H1 (cell line): ENCODE measurements around the gene TCEANC. TPM values are rescaled to one million over a fixed set of nuclear protein-coding genes. Genes with fewer than 3 reads are reported as not detected.

ENCODE experiments used
- ATF3 ChIP-seq: IDR thresholded peaks from 2 replicates; pipeline ENCODE4 v1.6.1; 2011; ENCODE audit warnings: low read depth, mild to moderate bottlenecking, low read length; ENCODE audit not compliant: insufficient read depth
- HDAC6 ChIP-seq: IDR thresholded peaks from one replicate; pipeline ENCODE4 v1.7.1; 2012; ENCODE audit warnings: low read depth, mild to moderate bottlenecking, inconsistent platforms, low read length, moderate library complexity
- JUND ChIP-seq: IDR thresholded peaks from 2 replicates; pipeline ENCODE4 v1.6.1; 2011; ENCODE audit warnings: mild to moderate bottlenecking, improper control_type of control experiment, low read length
- RFX5 ChIP-seq: IDR thresholded peaks from 2 replicates; pipeline ENCODE4 v1.6.1; 2011; ENCODE audit warnings: low read depth, low read length, improper control_type of control experiment, borderline replicate concordance
- SIRT6 ChIP-seq: IDR thresholded peaks from one replicate; pipeline ENCODE4 v1.7.1; 2012; ENCODE audit warnings: low read length, inconsistent platforms
- polyA plus RNA-seq, 7 experiments: library from polyadenylated mRNA; depleted of rRNA in 3 of 7; stranded (reverse) in 5 of 7; unstranded in 2 of 7; fragments of >200 nt in 5 of 7; fragments of 200-250 nt in 2 of 7; gene quantifications; 1 replicate in 5 of 7; 2 replicates in 1 of 7; 4 replicates in 1 of 7; pipeline versions ENCODE4 v1.2.1 to v1.2.3, GENCODE V29; 2011 to 2013; ENCODE audit warnings: missing spikeins in 2 of 7, mixed read lengths in 2 of 7
- total RNA-seq: library from RNA; stranded (reverse); fragmentation: NEBNext Ultra II Directional; extraction: Animal tissue kit (Norgen Biotek cat#: 25700); gene quantifications from 2 replicates; pipeline ENCODE4 v1.2.1, GENCODE V29; 2021

TCEANC gene
- total and polyA plus RNA-seq, 2 of the 8 experiments (the other 6 are each of a cell fraction or from before 2014, with no cell fraction given), result 0.88 to 2.0 TPM

- TF ChIP-seq ATF3 (no peak), JUND (no peak), SIRT6 (no peak), HDAC6 (no peak), RFX5 (no peak)
Observed at GRCh38 chrX:13607996-13608365, 45.0 kb upstream of the TCEANC start (continued).
